ENCODE data around the gene KAT6B. TPM values are rescaled to one million over a fixed set of nuclear protein-coding genes. Genes with fewer than 3 reads are reported as not detected.

The KAT6B gene
- total and polyA plus RNA-seq, 10 of the 15 experiments (the other 5 are each of a cell fraction or from before 2014, with no cell fraction given): 2.7 to 22.6 (median 15.7) TPM

DNA sequence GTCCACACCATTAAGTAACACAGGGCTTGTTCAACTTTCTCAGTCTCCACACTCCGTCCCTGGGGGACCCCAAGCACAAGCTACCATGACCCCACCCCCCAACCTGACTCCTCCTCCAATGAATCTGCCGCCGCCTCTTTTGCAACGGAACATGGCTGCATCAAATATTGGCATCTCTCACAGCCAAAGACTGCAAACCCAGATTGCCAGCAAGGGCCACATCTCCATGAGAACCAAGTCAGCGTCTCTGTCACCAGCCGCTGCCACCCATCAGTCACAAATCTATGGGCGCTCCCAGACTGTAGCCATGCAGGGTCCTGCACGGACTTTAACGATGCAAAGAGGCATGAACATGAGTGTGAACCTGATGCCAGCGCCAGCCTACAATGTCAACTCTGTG lies 204.0 kb downstream of the KAT6B start:
- no peak for ATAC-seq
- Histone ChIP-seq H3K4me2 (ENCODE audit: control insufficient read depth, insufficient read depth) (no peak overlapping the region), H3K9ac (ENCODE audit: control insufficient read depth, insufficient read depth, low read length) (no peak overlapping the region), H3K9me3 (replicated peaks; ENCODE audit: control insufficient read depth, insufficient read depth, low read length) (no peaks in the 10 kb centered on the region), H3K4me3 (no peak overlapping the region), H2AFZ (ENCODE audit: control insufficient read depth, low read depth, low read length) (no peak overlapping the region), H4K20me1 (ENCODE audit: control insufficient read depth, insufficient read depth) (no peaks in the 10 kb centered on the region), H3K4me1 (ENCODE audit: control insufficient read depth, insufficient read depth, low read length) (peaks cover 15% of the 10 kb centered on the region), H3K27me3 (replicated peaks in 1 of 2; ENCODE audit: control insufficient read depth in 2 of 2, insufficient read depth in 2 of 2, low read length in 1 of 2) (no peaks in the 10 kb centered on the region), H3K36me3 (ENCODE audit: control insufficient read depth in 2 of 2, insufficient read depth in 2 of 2, low read length in 1 of 2) (peaks cover 12 to 13% of the 10 kb centered on the region in 2 experiments; a peak in 3 of 4 replicates), H3K27ac (ENCODE audit: control insufficient read depth, insufficient read depth) (no peak overlapping the region), H3K79me2 (ENCODE audit: control insufficient read depth, insufficient read depth, low read length) (no peaks in the 10 kb centered on the region)
- 96% methylated on average over 10 of the region's 10 CpGs for WGBS (ENCODE audit: insufficient coverage, insufficient replicate concordance, low lambda C conversion rate, missing lambda C conversion rate)
- intact Hi-C loops (cut with micrococcal nuclease; ENCODE audit: unreplicated experiment) (no loop called here), in situ Hi-C loops (cut with MboI) (no loop called here)
- no peak for FAIRE-seq
- BruUV-seq (replicated peaks): no TSS peak
- CTCF ChIA-PET: no interaction called here
- no peak for DNase-seq (ENCODE audit: low read depth, low spot score)
- SMC1A ChIA-PET (ENCODE audit: uncharacterized antibody, unreplicated experiment): no interaction called here
- RAD21 ChIA-PET (ENCODE audit: unreplicated experiment): no interaction called here
- POLR2A ChIA-PET: no interaction called here
- TF ChIP-seq NRF1 (conservative IDR thresholded peaks at IDR 0.05; ENCODE audit: low read depth, low read length) (no peak), RELB (IDR thresholded peaks at IDR 0.05; ENCODE audit: low read depth) (no peak), YY1 (IDR thresholded peaks at IDR 0.05; ENCODE audit: low read depth, low read length) (no peak), HDGF (IDR thresholded peaks at IDR 0.05) (no peak), BCL11A (IDR thresholded peaks at IDR 0.05; ENCODE audit: low read depth, low read length) (no peak), RUNX3 (IDR thresholded peaks at IDR 0.05; ENCODE audit: low read length) (no peak), ZNF274 (IDR thresholded peaks at IDR 0.05; ENCODE audit: insufficient read depth, insufficient read length) (no peak), MYC (IDR thresholded peaks at IDR 0.05; ENCODE audit: insufficient read depth, insufficient read length, insufficient replicate concordance, low read length, severe bottlenecking) (no peak), PAX8 (IDR thresholded peaks at IDR 0.05) (no peak)
- TF ChIP-seq, protein P1, sequence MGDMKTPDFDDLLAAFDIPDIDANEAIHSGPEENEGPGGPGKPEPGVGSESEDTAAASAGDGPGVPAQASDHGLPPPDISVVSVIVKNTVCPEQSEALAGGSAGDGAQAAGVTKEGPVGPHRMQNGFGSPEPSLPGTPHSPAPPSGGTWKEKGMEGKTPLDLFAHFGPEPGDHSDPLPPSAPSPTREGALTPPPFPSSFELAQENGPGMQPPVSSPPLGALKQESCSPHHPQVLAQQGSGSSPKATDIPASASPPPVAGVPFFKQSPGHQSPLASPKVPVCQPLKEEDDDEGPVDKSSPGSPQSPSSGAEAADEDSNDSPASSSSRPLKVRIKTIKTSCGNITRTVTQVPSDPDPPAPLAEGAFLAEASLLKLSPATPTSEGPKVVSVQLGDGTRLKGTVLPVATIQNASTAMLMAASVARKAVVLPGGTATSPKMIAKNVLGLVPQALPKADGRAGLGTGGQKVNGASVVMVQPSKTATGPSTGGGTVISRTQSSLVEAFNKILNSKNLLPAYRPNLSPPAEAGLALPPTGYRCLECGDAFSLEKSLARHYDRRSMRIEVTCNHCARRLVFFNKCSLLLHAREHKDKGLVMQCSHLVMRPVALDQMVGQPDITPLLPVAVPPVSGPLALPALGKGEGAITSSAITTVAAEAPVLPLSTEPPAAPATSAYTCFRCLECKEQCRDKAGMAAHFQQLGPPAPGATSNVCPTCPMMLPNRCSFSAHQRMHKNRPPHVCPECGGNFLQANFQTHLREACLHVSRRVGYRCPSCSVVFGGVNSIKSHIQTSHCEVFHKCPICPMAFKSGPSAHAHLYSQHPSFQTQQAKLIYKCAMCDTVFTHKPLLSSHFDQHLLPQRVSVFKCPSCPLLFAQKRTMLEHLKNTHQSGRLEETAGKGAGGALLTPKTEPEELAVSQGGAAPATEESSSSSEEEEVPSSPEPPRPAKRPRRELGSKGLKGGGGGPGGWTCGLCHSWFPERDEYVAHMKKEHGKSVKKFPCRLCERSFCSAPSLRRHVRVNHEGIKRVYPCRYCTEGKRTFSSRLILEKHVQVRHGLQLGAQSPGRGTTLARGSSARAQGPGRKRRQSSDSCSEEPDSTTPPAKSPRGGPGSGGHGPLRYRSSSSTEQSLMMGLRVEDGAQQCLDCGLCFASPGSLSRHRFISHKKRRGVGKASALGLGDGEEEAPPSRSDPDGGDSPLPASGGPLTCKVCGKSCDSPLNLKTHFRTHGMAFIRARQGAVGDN (IDR thresholded peaks at IDR 0.05): no peak
- TF ChIP-seq, protein P2, sequence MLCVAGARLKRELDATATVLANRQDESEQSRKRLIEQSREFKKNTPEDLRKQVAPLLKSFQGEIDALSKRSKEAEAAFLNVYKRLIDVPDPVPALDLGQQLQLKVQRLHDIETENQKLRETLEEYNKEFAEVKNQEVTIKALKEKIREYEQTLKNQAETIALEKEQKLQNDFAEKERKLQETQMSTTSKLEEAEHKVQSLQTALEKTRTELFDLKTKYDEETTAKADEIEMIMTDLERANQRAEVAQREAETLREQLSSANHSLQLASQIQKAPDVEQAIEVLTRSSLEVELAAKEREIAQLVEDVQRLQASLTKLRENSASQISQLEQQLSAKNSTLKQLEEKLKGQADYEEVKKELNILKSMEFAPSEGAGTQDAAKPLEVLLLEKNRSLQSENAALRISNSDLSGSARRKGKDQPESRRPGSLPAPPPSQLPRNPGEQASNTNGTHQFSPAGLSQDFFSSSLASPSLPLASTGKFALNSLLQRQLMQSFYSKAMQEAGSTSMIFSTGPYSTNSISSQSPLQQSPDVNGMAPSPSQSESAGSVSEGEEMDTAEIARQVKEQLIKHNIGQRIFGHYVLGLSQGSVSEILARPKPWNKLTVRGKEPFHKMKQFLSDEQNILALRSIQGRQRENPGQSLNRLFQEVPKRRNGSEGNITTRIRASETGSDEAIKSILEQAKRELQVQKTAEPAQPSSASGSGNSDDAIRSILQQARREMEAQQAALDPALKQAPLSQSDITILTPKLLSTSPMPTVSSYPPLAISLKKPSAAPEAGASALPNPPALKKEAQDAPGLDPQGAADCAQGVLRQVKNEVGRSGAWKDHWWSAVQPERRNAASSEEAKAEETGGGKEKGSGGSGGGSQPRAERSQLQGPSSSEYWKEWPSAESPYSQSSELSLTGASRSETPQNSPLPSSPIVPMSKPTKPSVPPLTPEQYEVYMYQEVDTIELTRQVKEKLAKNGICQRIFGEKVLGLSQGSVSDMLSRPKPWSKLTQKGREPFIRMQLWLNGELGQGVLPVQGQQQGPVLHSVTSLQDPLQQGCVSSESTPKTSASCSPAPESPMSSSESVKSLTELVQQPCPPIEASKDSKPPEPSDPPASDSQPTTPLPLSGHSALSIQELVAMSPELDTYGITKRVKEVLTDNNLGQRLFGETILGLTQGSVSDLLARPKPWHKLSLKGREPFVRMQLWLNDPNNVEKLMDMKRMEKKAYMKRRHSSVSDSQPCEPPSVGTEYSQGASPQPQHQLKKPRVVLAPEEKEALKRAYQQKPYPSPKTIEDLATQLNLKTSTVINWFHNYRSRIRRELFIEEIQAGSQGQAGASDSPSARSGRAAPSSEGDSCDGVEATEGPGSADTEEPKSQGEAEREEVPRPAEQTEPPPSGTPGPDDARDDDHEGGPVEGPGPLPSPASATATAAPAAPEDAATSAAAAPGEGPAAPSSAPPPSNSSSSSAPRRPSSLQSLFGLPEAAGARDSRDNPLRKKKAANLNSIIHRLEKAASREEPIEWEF (IDR thresholded peaks at IDR 0.05; ENCODE audit: insufficient replicate concordance, low read depth, low read length): no peak
- TF ChIP-seq, protein P3, sequence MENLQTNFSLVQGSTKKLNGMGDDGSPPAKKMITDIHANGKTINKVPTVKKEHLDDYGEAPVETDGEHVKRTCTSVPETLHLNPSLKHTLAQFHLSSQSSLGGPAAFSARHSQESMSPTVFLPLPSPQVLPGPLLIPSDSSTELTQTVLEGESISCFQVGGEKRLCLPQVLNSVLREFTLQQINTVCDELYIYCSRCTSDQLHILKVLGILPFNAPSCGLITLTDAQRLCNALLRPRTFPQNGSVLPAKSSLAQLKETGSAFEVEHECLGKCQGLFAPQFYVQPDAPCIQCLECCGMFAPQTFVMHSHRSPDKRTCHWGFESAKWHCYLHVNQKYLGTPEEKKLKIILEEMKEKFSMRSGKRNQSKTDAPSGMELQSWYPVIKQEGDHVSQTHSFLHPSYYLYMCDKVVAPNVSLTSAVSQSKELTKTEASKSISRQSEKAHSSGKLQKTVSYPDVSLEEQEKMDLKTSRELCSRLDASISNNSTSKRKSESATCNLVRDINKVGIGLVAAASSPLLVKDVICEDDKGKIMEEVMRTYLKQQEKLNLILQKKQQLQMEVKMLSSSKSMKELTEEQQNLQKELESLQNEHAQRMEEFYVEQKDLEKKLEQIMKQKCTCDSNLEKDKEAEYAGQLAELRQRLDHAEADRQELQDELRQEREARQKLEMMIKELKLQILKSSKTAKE (IDR thresholded peaks at IDR 0.05; ENCODE audit: low read depth, poor library complexity, severe bottlenecking): no peak
